ENCODE results near the gene PSMA3. TPM values are rescaled to one million over a fixed set of nuclear protein-coding genes. Genes with fewer than 3 reads are reported as not detected.

The PSMA3 gene
- total RNA-seq, 1 experiment from 2014 or later: 203 TPM

- intact Hi-C loops (cut with micrococcal nuclease): no loop called here
- no peak overlapping the region for H3K27ac Mint-ChIP-seq (ENCODE audit: low read depth, unreplicated experiment)
- CTCF ChIA-PET: interaction anchor here (0.7 kb wide), 1 partner anchor 130 kb away, joined by 3 read pairs; no protein-coding TSS in a partner anchor
- no peak for DNase-seq (ENCODE audit: unreplicated experiment)
- H3K4me1 Mint-ChIP-seq (ENCODE audit: insufficient read depth, unreplicated experiment): peaks cover 7% of the 10 kb centered on the region
- no peaks in the 10 kb centered on the region for H3K9me3 Mint-ChIP-seq (ENCODE audit: unreplicated experiment)
- H3K36me3 Mint-ChIP-seq (ENCODE audit: insufficient read depth, unreplicated experiment): peaks cover 28% of the 10 kb centered on the region
- H3K27me3 Mint-ChIP-seq (ENCODE audit: insufficient read depth, unreplicated experiment): no peaks in the 10 kb centered on the region
- POLR2A ChIA-PET: interaction anchor here (0.6 to 2.1 kb wide), 3 partner anchors 59 to 729 kb away, joined by 3 to 21 read pairs (median 3); partner anchors contain the start of gene ARID4A
- H3K4me3 Mint-ChIP-seq (ENCODE audit: unreplicated experiment): no peak overlapping the region
- no peak for TF ChIP-seq CTCF (IDR thresholded peaks at IDR 0.05; ENCODE audit: unreplicated experiment)
- BruUV-seq (replicated peaks): no TSS peak
Measured at GRCh38 chr14:58238252-58239243, 6.1 kb upstream of the PSMA3 start.

- BruUV-seq (replicated peaks): no TSS peak
- H3K9me3 Mint-ChIP-seq (ENCODE audit: unreplicated experiment): no peaks in the 10 kb centered on the region
- H3K4me3 Mint-ChIP-seq (ENCODE audit: unreplicated experiment): no peak overlapping the region
- intact Hi-C loops (cut with micrococcal nuclease): no loop called here
- peaks cover 21% of the 10 kb centered on the region for H3K36me3 Mint-ChIP-seq (ENCODE audit: insufficient read depth, unreplicated experiment)
- no peaks in the 10 kb centered on the region for H3K27me3 Mint-ChIP-seq (ENCODE audit: insufficient read depth, unreplicated experiment)
- CTCF ChIA-PET: interaction anchor here (0.9 kb wide), 1 partner anchor 23 kb away, joined by 3 read pairs; no protein-coding TSS in a partner anchor
- peak; percentile 66 for DNase-seq (ENCODE audit: unreplicated experiment)
- H3K4me1 Mint-ChIP-seq (ENCODE audit: insufficient read depth, unreplicated experiment): peaks cover 7% of the 10 kb centered on the region
- POLR2A ChIA-PET: interaction anchor here (0.6 to 2.7 kb wide), 13 partner anchors 12 to 1852 kb away, joined by 3 to 21 read pairs (median 4); partner anchors contain the start of genes ACTR10, ARID4A, KIAA0586 and TIMM9
- H3K27ac Mint-ChIP-seq (ENCODE audit: low read depth, unreplicated experiment): no peak overlapping the region
- no peak for TF ChIP-seq CTCF (IDR thresholded peaks at IDR 0.05; ENCODE audit: unreplicated experiment)
Measured at GRCh38 chr14:58239244-58240195, 5.1 kb upstream of the PSMA3 start.

- peaks cover 20% of the 10 kb centered on the region for H3K4me1 Mint-ChIP-seq (ENCODE audit: insufficient read depth, unreplicated experiment)
- intact Hi-C loops (cut with micrococcal nuclease): loop anchor here (1.0 to 2.0 kb wide), 2 partner anchors 55 to 136 kb away; partner anchors contain the start of gene ARID4A
- peaks cover 40% of the 10 kb centered on the region for H3K36me3 Mint-ChIP-seq (ENCODE audit: insufficient read depth, unreplicated experiment)
- ChIA-PET CTCF (interaction anchor here (0.7 to 1.1 kb wide), 2 partner anchors 11 to 136 kb away, joined by 3 to 5 read pairs; no protein-coding TSS in a partner anchor), POLR2A (interaction anchor here (0.9 to 4.9 kb wide), 21 partner anchors 10 to 1848 kb away, joined by 4 to 134 read pairs (median 8); partner anchors contain the start of genes ACTR10, ARID4A, KIAA0586 and PCNX4)
- H3K27me3 Mint-ChIP-seq (ENCODE audit: insufficient read depth, unreplicated experiment): no peaks in the 10 kb centered on the region
- TF ChIP-seq CTCF (IDR thresholded peaks at IDR 0.05; ENCODE audit: unreplicated experiment): no peak
- BruUV-seq (replicated peaks): TSS peak; percentile 95
- H3K9me3 Mint-ChIP-seq (ENCODE audit: unreplicated experiment): no peaks in the 10 kb centered on the region
- H3K4me3 Mint-ChIP-seq (ENCODE audit: unreplicated experiment): peak overlapping the region; percentile 96
- DNase-seq (ENCODE audit: unreplicated experiment): peak; percentile 40
- peak overlapping the region; percentile 99 for H3K27ac Mint-ChIP-seq (ENCODE audit: low read depth, unreplicated experiment)
Measured at GRCh38 chr14:58243790-58244555, 670 bp upstream of the PSMA3 start.
